Cardiac septum (tissue), 1 donor: ENCODE measurements around the gene NCBP3. TPM values are rescaled to one million over a fixed set of nuclear protein-coding genes. Genes with fewer than 3 reads are reported as not detected.

Experiments used
- DNase-seq: peaks from one replicate; pipeline ENCODE4 v3.0.0-alpha.2; 2020; ENCODE audit warnings: low spot score
- intact Hi-C: fragments of 100-400 bp; cut with DNase I; formaldehyde crosslinking; loops from one replicate; pipeline ENCODE4 v1.14.0; 2022
- total RNA-seq: library from RNA; stranded (reverse); fragmentation: NEBNext Ultra II Directional; extraction: Animal tissue kit (Norgen Biotek cat#: 25700); gene quantifications from one replicate; pipeline ENCODE4 v1.2.1, GENCODE V29; 2021
- donor health status: DM: no; HTN: no; CAD: no.

NCBP3 gene
- total RNA-seq, 1 donor from 2014 or later = 32.8 TPM

GRCh38 chr17:3817851-3818605 is 28.0 kb downstream of the NCBP3 start:
- intact Hi-C loops = no loop called here
- no peak for DNase-seq

- DNase-seq = no peak
- intact Hi-C loops = no loop called here
Observed at GRCh38 chr17:3815925-3816324, 30.1 kb downstream of the NCBP3 start.

DNA sequence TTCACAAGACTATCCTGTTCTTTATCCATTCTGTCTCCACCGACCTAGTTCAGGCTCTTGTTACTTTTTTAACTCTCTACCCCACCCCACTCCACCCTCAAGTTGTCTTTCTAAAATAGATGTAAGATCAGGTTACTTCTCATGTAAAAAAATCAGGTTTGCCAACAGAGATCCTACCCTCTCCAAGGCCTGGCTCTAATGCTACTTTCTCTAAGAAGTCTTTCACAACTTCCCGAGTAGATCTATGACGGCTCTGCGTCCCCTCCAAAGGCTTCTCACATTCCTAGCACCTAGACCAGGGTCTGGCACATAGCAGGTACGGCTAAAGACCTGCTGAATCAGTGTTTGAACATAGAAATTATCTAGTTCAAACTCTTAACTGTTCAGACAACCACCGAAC is 30.9 kb downstream of the NCBP3 start:
- no peak for DNase-seq
- intact Hi-C loops = no loop called here

GRCh38 chr17:3814361-3814760 is 31.7 kb downstream of the NCBP3 start:
- no peak for DNase-seq
- intact Hi-C loops = no loop called here

- no peak for DNase-seq
Observed at GRCh38 chr17:3813171-3813570, 32.9 kb downstream of the NCBP3 start.

DNA sequence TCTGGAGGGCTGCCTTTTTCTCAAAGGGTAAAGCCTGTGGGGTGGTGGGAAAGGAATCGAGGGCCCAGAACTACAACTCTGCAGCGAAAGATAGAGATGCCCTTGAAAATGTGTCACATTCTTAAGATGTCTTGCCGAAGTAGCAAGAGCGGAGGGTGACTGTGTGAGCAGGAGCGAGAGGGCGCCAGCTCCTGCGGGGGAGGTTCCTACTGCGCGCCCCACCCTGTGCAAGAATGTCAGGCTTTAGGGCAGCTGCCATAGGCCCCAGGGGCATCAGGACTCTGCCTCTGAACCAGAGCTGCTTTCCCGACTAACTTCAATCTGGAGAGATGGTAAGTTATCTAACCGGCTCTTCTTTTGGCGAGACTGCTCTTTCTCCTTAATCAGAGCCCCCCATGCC is 33.3 kb downstream of the NCBP3 start:
- intact Hi-C loops = no loop called here

More at GRCh38 chr17:3813171-3813570, 32.9 kb downstream of the NCBP3 start:
- intact Hi-C loops = no loop called here

GRCh38 chr17:3812284-3812683 is 33.8 kb downstream of the NCBP3 start:
- no peak for DNase-seq
- intact Hi-C loops = no loop called here

More for the DNA sequence above, 33.3 kb downstream of the NCBP3 start:
- DNase-seq = no peak

DNA sequence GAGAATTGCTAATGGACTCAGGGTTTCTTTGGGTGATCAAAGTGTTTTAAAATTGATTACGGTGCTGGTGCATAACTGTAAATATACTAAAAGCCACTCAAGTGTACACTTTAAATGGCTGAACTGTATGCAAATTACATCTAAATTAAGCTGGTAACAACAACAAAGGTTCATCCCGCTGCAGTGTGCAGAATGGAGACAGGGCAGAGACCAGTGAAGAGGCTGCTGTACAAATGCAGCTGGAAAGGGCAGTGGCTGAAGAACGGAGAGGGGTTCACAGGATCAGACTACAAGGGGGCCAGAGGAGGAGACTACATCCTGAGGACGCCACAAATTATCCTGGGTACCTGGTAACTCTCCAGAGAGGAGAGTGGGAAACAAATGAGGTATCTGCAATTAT is 36.0 kb downstream of the NCBP3 start:
- intact Hi-C loops = no loop called here
- no peak for DNase-seq

GRCh38 chr17:3809135-3809534 is 36.9 kb downstream of the NCBP3 start:
- intact Hi-C loops = no loop called here

DNA sequence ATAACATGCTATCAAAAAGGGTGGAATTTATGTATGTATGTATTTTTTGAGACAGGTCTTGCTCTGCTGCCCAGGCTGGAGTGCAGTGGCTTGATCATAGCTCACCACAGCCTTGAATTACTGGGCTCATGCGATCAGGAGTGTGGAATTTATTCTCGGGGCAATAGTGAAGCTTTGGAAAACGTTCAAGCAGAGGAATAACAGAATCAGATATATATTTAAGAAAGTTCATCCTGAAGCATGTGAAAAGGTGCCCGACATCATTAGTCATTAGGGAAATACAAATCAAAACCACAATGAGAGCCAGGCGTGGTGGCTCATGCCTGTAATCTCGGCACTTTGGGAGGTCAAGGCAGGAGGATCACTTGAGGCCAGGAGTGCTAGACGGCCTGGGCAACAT is 37.3 kb downstream of the NCBP3 start:
- DNase-seq = no peak
- intact Hi-C loops = no loop called here

More at GRCh38 chr17:3809135-3809534, 36.9 kb downstream of the NCBP3 start:
- DNase-seq = no peak

DNA sequence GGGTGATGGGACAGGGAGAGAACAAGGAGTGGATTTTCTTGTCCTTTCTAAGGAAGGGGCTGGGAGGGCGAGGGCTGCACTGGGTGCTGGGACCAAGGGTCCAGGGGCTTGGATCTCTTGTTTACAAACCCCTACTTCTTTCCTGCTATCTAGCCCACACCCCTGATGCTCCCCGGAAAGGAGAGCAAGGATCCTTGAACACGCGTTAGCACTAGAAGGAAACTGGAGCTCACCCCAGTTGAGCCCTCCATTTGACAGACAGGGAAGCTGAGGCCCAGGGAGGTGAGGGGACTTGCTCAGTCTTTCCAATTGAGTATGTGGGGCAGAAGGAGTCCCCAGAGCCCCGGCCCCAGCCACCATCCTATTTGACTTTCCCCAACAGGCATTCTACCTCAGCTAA is 40.5 kb downstream of the NCBP3 start:
- no peak for DNase-seq
- intact Hi-C loops = no loop called here

DNA sequence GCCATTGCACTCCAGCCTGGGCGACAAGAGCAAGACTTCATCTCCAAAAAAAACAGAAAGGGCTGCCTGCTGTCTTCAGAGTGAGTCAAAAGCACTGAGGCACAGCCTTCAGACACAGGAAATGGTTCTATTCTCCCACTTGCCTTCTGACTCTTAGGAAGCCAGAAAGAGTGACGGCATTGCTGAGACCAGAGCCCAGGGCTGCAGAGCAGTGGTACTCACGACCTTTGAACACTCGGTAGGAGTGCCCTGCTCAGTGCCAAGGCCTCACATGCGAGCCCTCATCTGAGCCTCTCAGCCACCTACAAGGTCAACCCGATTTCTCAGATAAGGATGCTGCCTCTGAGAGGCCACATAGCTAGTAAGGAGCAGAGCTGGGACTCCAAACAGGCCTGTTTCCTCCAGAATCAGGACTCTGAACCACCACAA is 41.5 kb downstream of the NCBP3 start:
- DNase-seq = no peak
- intact Hi-C loops = no loop called here

- intact Hi-C loops = no loop called here
- no peak for DNase-seq
Observed at GRCh38 chr17:3803308-3803640, 42.8 kb downstream of the NCBP3 start.

GRCh38 chr17:3802461-3803307 is 43.4 kb downstream of the NCBP3 start:
- intact Hi-C loops = no loop called here
- DNase-seq = no peak

DNA sequence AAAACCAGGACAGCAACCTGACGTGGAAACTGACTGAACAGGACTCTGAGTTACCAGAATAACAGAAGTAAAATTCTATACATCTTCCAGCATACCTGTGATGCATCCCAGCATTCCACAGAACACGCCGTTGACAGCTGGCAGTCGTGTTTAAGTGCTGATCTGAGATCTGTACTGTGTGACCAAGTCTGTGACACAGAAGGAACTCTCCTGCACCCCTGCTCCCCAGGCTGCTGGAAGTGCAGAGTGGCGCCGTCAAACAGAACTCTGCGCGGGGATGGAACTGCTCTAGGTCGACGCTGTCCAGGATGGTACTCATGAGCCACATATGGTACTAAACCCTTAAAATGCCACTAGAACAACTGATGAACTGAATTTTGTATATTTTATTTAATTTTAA is 44.3 kb downstream of the NCBP3 start:
- DNase-seq = no peak
- intact Hi-C loops = no loop called here

DNA sequence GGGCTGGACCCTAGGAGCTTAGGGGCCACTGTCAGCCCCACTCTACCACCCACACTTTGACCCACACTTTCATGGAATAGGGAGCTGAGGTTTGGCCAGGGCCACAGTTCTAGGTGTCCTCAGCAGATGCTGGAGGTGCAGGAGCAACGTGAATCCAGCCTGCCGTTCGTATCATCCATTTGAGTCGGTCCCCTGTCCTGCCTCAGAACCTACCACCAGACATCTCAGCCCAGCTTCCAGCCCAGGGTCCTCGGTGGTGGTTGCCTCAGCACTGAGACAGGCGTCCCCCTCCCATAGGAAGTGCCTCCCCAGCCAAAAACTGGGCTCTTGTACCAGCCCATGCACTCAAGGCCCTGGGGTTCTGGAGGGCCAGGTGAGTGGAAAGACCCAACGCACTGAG is 44.7 kb downstream of the NCBP3 start:
- no peak for DNase-seq
- intact Hi-C loops = no loop called here

GRCh38 chr17:3800362-3801271 is 45.4 kb downstream of the NCBP3 start, which contains the start of gene ITGAE:
TSS of gene ITGAE (minus strand) at chr17:3801188. CDS start at chr17:3801144, 44 bp downstream.
- DNase-seq = no peak
- intact Hi-C loops = no loop called here

DNA sequence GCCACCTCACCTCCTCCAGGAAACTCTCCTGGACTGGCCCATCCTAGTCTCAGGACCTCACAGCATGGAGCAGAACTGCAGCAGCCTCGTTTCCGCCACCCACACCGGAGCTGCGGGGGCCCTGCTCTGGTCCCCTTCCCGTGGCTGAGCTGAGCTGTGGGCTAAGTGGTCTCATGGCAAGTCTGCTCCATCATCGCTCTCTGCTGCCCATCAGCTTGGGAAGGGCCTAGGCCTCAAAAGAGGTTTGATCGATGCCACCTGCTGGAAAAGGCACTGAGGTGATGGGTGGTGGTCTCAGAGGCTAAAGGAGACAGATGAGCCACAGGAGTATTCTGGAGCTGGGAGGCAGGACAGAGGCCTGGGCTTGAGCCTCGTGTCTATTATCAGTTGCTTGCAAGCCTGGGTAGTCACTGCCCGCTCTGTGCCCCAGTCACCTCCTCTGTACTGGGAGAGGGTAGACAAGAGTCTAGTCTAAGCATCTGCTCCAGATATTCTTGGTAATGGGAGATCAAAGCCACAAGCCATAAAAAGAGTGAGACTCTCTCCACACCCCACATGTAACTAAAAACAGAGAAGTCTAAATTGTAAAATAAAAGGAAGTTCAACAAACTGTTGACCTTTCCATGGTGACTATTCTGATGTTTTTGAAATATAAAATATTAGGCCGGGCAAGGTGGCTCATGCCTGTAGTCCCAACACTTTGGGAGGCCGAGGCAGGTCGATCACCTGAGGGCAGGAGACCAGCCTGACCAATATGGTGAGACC is 46.7 kb downstream of the NCBP3 start:
- intact Hi-C loops = no loop called here

More for the DNA sequence above, 46.7 kb downstream of the NCBP3 start:
- no peak for DNase-seq
